Fibroblast of lung (primary cell): ENCODE results near the gene ITPKB. TPM values are rescaled to one million over a fixed set of nuclear protein-coding genes. Genes with fewer than 3 reads are reported as not detected.

ENCODE experiments used
- DNase-seq, 2 donors: peaks; one replicate each; pipeline versions ENCODE4 v3.0.0 to v3.0.0-alpha.2; 2010; ENCODE audit warnings: low read depth in 2 of 2
- H2AFZ ChIP-seq: 2 replicates; pipeline ENCODE4 v1.5.1; 2012; ENCODE audit warnings: low read length, control low read depth, inconsistent platforms
- H3K27ac ChIP-seq: 2 replicates; pipeline ENCODE4 v1.5.1; 2011; ENCODE audit warnings: low read length, control low read depth; ENCODE audit not compliant: insufficient read depth
- H3K27me3 ChIP-seq: 2 replicates; pipeline ENCODE4 v1.5.1; 2011; ENCODE audit warnings: mild to moderate bottlenecking, low read length; ENCODE audit not compliant: control insufficient read depth, insufficient read depth
- H3K36me3 ChIP-seq: 2 replicates; pipeline ENCODE4 v1.5.1; 2011; ENCODE audit warnings: low read length; ENCODE audit not compliant: control insufficient read depth, insufficient read depth
- H3K4me1 ChIP-seq: 2 replicates; pipeline ENCODE4 v1.5.1; 2011; ENCODE audit warnings: low read length; ENCODE audit not compliant: control insufficient read depth, insufficient read depth; ENCODE audit errors: extremely low read depth
- H3K4me2 ChIP-seq: 2 replicates; pipeline ENCODE4 v1.5.1; 2011; ENCODE audit warnings: low read length, control low read depth; ENCODE audit not compliant: insufficient read depth; ENCODE audit errors: extremely low read depth
- H3K4me3 ChIP-seq, 4 experiments: fragments of 200-600 bp in 1 of 4; sonication (generic) in 1 of 4; replicated peaks in 1 of 4; 2 replicates each; pipeline ENCODE4 v1.5.1; 2011 to 2016; ENCODE audit warnings: low read length in 4 of 4, low read depth in 3 of 4, mild to moderate bottlenecking in 3 of 4, control low read depth in 2 of 4, inconsistent platforms in 1 of 4, mixed read lengths in 1 of 4; ENCODE audit not compliant: insufficient read depth in 1 of 4; ENCODE audit errors: control extremely low read depth in 1 of 4
- H3K79me2 ChIP-seq: 2 replicates; pipeline ENCODE4 v1.5.1; 2012; ENCODE audit warnings: mild to moderate bottlenecking, low read length, inconsistent platforms; ENCODE audit not compliant: control insufficient read depth, insufficient read depth
- H3K9ac ChIP-seq: 2 replicates; pipeline ENCODE4 v1.5.1; 2011; ENCODE audit warnings: mild to moderate bottlenecking, low read length, control low read depth; ENCODE audit not compliant: insufficient read depth
- H3K9me3 ChIP-seq: 2 replicates; pipeline ENCODE4 v1.5.1; 2012; ENCODE audit warnings: low read depth, low read length; ENCODE audit not compliant: control insufficient read depth, insufficient read depth
- H4K20me1 ChIP-seq: 2 replicates; pipeline ENCODE4 v1.5.1; 2011; ENCODE audit warnings: low read length; ENCODE audit not compliant: control insufficient read depth, insufficient read depth; ENCODE audit errors: extremely low read depth
- CTCF ChIP-seq, 2 donors: IDR thresholded peaks in 1 of 2; conservative IDR thresholded peaks in 1 of 2; 1 replicate in 1 of 2; 2 replicates in 1 of 2; pipeline ENCODE4 v1.5.1; 2011 to 2012; ENCODE audit warnings: low read length in 2 of 2, control low read depth in 1 of 2, inconsistent platforms in 1 of 2, low read depth in 1 of 2, mild to moderate bottlenecking in 1 of 2
- EZH2 ChIP-seq: IDR thresholded peaks from 2 replicates; pipeline ENCODE4 v1.5.1; 2012; ENCODE audit warnings: low read length, control low read depth, mild to moderate bottlenecking; ENCODE audit errors: missing control alignments
- polyA plus RNA-seq, 2 donors: library from polyadenylated mRNA; depleted of rRNA in 1 of 2; stranded (reverse) in 1 of 2; unstranded in 1 of 2; fragments of >200 nt; gene quantifications; 2 replicates each; pipeline ENCODE4 v1.2.1, GENCODE V29; 2011 to 2012; ENCODE audit warnings: missing spikeins in 1 of 2
- total RNA-seq: library from RNA; depleted of rRNA; stranded (reverse); fragments of >200 nt; gene quantifications from 2 replicates; pipeline ENCODE4 v1.2.1, GENCODE V29; 2014

The ITPKB gene
- total and polyA plus RNA-seq, 2 donors (not counting 1 experiment from before 2014, with no cell fraction given): 10.2 to 32.4 TPM

DNA sequence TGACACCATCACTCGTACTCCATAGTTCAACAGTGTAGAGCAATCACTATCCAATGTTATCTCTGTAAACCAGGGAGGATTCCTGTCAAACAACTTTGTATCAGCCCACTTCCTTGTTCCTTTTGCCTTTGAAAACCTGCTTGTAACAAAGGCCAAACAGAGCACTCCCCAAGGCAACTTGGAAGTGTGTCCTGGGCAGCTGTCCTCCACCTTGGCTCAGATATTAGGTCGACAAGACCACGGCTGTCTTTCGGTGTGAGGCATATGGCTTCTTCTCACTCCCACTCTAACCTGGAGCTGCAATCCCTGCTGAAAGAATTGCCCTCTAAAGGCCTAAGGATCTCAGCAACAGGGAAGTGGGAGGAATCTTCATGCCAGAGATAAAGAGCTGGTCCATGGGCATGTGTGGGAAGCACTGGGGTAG is 66.7 kb downstream of the ITPKB start:
- H4K20me1 ChIP-seq: no peaks in the 10 kb centered on the region
- no peaks in the 10 kb centered on the region for H3K36me3 ChIP-seq
- H3K9me3 ChIP-seq: no peaks in the 10 kb centered on the region
- H3K4me2 ChIP-seq: no peak overlapping the region
- no peak overlapping the region for H2AFZ ChIP-seq
- DNase-seq: no peak
- no peak overlapping the region for H3K27ac ChIP-seq
- H3K4me1 ChIP-seq: peaks cover 16% of the 10 kb centered on the region
- H3K9ac ChIP-seq: no peak overlapping the region
- no peaks in the 10 kb centered on the region for H3K27me3 ChIP-seq
- no peak overlapping the region for H3K4me3 ChIP-seq
- TF ChIP-seq EZH2 (no peak), CTCF (conservative IDR thresholded peaks at IDR 0.05 in 1 of 2, IDR thresholded peaks at IDR 0.05 in 1 of 2; ENCODE audit: low read depth in 1 of 2, low read length in 2 of 2) (no peak)
- H3K79me2 ChIP-seq: no peaks in the 10 kb centered on the region

DNA sequence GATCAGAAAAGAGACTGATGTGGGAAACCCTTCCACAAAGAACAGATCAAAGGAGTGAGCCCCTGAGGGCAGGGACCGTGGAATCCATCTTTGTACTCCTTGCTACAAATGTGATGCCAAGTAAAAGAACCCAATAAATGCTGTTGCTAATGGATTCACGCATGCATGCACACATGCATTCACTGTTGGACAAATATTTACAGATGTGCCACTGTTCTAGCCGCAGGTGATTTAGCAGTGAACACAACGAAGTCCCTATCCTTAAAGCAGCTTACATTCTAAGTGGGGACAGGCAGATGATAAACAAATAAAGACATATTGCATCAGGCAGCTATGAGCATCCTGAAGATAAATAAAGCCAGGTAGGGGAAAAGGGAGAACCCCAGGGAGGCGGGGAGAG is 67.8 kb downstream of the ITPKB start:
- Histone ChIP-seq H3K27me3 (no peaks in the 10 kb centered on the region), H2AFZ (no peak overlapping the region), H3K9me3 (no peaks in the 10 kb centered on the region), H3K4me3 (no peak overlapping the region), H3K79me2 (no peaks in the 10 kb centered on the region), H3K4me1 (peaks cover 6% of the 10 kb centered on the region), H3K4me2 (no peak overlapping the region), H4K20me1 (no peaks in the 10 kb centered on the region), H3K27ac (no peak overlapping the region), H3K36me3 (no peaks in the 10 kb centered on the region), H3K9ac (no peak overlapping the region)
- DNase-seq: no peak
- no peak for TF ChIP-seq EZH2
- TF ChIP-seq CTCF (conservative IDR thresholded peaks at IDR 0.05 in 1 of 2, IDR thresholded peaks at IDR 0.05 in 1 of 2; ENCODE audit: low read depth in 1 of 2, low read length in 2 of 2): no peak

DNA sequence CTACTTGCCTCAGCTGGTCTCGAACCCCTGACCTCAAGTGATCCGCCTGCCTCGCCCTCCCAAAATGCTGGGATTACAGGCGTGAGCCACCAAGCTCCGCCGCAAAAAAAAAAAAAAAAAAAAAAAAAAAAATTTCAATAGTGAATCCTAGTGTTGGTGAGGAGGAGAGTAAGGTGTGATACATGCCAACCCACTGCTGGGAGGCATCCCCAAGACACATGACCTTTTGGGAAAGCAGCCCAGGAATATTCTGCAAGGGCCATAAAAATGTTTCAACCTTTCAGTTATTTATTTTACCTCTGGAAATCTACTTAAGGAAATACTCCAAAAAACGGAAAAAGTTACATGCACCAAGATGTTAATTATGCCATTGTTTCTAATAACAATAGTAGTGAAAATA is 69.0 kb downstream of the ITPKB start:
- H3K27me3 ChIP-seq: no peaks in the 10 kb centered on the region
- DNase-seq: no peak
- H3K79me2 ChIP-seq: no peaks in the 10 kb centered on the region
- H3K36me3 ChIP-seq: no peaks in the 10 kb centered on the region
- H3K4me3 ChIP-seq: no peak overlapping the region
- no peak overlapping the region for H3K27ac ChIP-seq
- H3K4me2 ChIP-seq: no peak overlapping the region
- H4K20me1 ChIP-seq: no peaks in the 10 kb centered on the region
- H3K9me3 ChIP-seq: no peaks in the 10 kb centered on the region
- H3K4me1 ChIP-seq: peaks cover 3% of the 10 kb centered on the region
- no peak overlapping the region for H3K9ac ChIP-seq
- TF ChIP-seq EZH2 (no peak), CTCF (conservative IDR thresholded peaks at IDR 0.05 in 1 of 2, IDR thresholded peaks at IDR 0.05 in 1 of 2; ENCODE audit: low read depth in 1 of 2, low read length in 2 of 2) (no peak)
- no peak overlapping the region for H2AFZ ChIP-seq
